GM21367 (cell line): ENCODE results near the gene MAP2K3.

Experiments used
- ATAC-seq: cut with Tn5 transposase; IDR thresholded peaks from one replicate; pipeline ENCODE4 v1.9.1; 2021; ENCODE audit not compliant: unreplicated experiment

Gene MAP2K3

DNA sequence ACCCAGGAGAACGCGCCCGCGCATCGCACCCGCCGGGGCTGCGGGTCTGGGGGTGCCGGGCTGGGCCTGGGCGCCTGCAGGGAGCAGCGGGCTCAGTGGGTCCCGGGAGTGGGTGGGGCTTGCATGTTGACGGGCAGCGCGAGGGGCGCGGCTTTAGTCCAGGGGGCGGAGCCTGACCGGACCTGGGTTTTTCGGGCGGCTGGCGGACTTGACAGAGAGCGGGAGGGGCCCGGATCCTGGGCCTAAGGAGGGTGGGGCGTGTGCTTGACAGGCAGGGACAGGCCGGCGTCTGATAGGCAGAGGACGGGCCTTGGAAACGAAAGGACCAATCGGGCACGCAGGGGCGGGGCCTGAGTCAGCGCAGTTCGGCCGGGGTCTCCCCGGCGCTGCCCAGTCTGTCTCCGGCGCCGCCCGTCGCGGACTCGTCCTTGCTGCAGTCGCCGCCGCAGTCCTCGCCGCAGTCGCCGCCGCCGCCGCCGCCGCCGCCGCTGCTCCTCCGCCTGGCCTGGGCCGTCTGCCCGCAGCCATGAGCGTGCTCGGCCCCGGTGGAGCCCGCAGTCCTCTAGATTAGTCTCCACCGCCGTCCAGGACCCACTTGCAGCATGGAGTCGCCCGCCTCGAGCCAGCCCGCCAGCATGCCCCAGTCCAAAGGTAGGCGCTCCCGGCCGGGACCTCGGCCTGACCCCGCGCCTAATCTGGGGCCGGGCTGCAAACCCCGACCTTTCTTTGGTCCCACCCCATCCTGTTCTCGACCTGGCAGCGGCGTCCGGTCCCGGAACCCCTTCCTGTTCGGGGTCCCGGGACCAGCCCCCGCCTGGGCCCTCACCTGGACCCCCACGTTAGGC is at the start of gene MAP2K3:
TSS of gene MAP2K3 (plus strand) at position 393 of the 845 bp plus-strand sequence. CDS start at position 603, 210 bp downstream.
- peak; percentile 59 for ATAC-seq

GRCh38 chr17:21235921-21236320 is 48.6 kb upstream of the MAP2K3 start:
- ATAC-seq = no peak

- no peak for ATAC-seq
These were observed 44.7 kb upstream of the MAP2K3 start for GRCh38 chr17:21239680-21240368.

DNA sequence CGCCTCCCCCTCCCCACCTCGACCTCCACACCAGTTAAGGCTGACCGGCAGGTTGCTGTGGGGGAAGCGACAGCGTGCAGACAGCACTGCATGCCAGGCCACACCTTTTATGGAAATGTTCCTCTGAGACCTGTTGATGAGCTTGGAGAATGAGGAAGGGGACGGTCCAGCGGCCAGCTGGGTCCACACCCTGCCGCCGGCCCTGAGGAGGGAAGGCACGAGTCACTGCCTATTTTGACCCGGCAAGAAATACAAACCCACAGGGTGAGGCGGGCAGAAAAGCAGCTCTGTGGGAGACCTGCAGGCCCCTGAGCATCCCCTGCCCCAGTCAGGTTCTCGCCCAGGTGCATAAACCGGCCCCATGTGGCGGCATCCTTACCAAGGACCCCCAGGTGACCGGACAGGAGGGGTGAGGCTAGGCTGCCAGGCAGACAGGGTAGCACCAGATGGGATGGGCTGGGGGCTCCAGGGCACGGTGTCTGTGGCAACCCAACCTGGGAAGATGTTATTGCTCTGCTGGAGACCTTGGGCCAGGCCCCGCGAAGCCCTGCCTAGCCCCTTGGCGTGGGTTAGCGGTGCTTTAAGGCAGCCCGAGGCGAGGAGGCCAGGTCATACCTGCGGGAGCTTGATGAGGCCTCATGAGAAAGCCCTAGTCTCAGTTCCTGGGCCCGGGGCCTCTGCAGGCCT is 44.0 kb upstream of the MAP2K3 start:
- ATAC-seq = no peak

DNA sequence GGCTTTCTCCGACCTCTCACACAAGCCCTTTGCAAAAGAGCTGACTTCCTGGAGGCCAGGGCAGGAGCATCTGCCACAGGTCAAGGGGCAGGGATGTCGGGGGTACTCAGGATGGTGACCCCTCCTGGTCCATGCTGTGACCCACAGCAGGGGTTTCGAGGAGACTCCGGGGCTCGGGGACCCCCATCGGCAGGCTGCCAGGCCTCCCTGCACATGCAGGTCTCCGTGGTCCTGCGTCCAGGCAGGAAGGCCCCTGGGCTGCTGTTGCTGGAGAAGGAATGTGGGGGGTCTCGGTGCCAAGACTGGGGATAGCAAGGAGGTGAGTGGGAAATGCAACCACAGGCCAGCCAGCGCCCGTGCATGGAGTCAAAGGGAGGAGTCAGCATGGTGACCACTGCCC is 42.9 kb upstream of the MAP2K3 start:
- no peak for ATAC-seq

- no peak for ATAC-seq
These were observed 42.3 kb upstream of the MAP2K3 start for GRCh38 chr17:21242026-21242697.

- ATAC-seq = no peak
These were observed 41.6 kb upstream of the MAP2K3 start for GRCh38 chr17:21242780-21243515.

- no peak for ATAC-seq
These were observed 40.8 kb upstream of the MAP2K3 start for GRCh38 chr17:21243516-21244303.

- no peak for ATAC-seq
These were observed 38.8 kb upstream of the MAP2K3 start for GRCh38 chr17:21245639-21246084.

DNA sequence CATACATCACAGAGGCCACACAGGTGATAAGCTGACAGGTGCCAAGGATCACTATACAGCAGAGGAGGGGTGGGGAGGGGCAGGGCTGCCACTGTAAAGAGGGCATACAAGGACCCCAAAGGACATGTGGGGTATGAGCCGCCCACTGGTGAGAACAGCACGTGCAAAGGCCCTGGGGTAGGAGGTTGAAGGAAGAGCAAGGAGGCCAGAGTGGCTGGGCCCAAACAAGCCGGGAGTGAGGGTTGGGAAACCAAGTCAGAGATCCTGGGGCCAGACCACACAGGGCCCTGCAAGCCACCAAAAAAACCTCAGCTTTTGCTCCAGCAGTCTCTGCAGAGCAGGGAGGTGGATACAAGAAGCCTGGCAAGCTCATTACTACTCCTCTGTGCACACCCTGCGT is 37.8 kb upstream of the MAP2K3 start:
- no peak for ATAC-seq

DNA sequence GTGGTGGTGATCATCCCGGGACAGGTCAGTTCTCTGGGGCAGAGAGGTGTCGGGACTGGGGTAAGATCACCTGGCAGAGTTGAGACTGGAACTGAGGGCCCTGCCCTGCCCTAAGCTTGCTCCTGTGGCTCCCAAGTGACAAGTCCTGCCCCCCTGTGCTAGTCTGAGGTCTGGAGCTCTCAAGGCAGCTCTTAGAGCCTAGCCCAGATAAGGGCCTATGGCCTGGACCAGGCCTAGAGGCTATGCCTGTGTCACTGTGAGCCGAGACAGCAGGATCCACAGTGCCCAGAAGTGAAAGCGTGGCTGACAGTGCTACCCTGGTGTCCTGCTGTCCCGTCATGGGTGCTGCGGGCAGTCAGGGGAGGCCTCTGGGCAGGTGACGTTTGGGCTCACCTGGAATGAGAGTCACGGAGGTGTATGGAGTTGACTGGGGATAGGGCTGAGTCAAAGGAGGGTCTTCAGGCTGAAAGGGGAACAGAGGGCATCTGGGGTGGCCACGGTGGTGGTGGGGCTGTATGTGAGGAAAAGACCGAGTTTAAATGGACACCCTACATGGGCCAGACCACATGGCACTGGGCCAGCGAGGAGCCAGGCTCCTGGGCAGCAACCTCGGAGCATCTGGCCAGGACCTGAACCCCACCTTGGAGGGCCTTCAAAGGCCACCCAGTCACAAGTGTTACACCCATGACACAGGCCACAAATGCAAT is 36.8 kb upstream of the MAP2K3 start:
- ATAC-seq = no peak

DNA sequence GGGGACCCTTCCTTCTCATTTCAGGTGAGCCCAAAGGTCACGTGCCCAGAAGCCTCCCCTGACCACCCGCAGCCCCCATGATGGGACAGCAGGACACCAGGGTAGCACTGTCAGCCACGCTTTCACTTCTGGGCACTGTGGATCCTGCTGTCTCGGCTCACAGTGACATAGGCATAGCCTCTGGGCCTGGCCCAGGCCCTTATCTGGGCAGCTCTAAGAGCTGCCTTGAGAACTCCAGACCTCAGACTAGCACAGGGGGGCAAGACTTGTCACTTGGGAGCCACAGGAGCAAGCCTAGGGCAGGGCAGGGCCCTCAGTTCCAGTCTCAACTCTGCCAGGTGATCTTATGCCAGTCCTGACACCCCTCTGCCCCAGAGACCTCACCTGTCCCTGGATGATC is 36.0 kb upstream of the MAP2K3 start:
- no peak for ATAC-seq

DNA sequence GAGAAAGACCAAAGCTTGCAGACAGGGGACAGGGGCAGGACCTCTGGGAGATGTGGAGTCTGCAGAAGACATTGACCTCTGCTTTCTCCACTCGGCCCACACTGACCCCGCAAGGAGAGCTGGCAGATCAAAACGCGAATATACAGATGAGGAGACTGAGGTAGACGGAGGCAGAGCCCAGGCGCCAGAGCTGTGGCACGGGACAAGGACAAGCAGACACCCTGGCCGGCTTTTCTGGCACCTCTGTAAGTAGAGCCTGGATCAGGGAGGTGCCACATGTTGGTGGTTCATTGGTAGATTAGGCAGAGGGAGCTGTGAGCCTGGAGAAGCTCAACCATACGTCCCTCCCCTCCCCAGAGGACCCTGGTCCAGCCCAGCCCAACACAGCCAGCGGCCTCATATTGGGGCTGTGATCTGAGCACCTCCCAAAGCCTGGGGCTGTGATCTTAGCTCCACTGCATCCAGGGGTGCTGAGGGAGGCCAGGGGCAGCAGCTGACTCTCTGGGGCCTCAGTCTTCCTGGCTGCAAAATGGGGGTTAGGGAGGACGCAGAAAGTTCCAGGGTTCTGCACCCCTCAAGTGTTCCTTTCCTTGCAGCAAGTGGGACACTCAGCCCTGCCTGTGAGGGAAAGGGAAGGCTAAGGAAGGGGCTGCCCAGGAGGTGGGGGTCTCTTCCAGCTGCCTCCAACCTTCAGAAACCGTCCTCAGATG is 35.3 kb upstream of the MAP2K3 start:
- ATAC-seq = no peak

DNA sequence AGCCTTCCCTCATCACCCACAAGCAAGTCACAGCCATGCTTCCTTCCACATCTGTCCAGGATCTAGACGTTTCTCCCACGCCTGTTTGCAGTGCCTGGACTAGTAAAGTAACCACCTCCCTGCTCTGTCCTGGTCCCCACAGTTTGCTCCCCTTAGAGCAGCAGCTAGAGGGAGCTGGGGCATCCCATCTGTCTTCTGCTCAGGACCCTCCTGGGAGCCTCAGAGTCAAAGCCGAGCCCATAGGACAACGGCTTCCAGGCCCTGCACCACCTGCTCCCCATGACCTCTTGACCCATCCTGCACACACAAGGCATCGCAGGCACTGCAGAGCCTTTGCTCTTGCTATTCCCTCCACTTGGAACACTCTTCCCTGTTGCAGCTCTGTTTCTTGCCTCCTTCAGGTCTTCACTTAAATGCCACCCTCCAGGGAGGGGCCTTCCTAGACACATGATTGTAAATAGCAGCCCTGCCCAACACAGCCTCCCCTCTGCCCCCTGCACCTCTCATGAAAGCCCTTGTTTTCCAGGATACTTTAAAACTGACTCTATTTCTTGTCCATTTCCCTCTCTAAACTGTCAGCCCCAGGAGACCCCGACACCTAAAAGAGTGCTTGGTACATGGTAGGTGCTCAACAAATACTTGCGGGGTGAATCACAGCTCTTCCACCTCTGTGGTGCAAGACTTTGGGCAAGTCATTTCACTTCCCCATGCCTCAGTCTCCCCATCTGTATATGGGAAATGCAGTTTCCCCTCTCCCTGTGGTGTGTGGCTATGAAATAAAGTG is 34.4 kb upstream of the MAP2K3 start:
- no peak for ATAC-seq

DNA sequence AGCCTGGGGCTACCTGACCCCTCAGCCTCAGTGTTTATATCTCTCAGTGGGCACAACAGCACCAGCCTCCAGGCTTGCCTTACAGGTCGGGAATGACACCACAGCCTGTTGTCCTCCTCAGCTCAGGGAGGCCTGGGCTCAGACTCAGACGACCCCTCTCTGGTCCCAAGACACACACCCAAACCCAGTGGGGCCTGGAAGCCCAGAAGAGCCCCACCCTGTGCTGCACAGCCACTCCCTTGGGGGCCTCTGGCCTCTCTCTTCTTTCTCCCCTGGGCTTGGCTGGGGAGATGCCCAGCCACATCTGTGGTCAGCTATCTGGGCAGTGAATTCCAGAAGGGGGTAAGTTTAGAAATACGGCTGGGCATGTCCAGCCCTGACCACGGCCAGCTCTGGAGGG is 33.7 kb upstream of the MAP2K3 start:
- no peak for ATAC-seq

- ATAC-seq = no peak
These were observed 33.0 kb upstream of the MAP2K3 start for GRCh38 chr17:21251337-21252010.

DNA sequence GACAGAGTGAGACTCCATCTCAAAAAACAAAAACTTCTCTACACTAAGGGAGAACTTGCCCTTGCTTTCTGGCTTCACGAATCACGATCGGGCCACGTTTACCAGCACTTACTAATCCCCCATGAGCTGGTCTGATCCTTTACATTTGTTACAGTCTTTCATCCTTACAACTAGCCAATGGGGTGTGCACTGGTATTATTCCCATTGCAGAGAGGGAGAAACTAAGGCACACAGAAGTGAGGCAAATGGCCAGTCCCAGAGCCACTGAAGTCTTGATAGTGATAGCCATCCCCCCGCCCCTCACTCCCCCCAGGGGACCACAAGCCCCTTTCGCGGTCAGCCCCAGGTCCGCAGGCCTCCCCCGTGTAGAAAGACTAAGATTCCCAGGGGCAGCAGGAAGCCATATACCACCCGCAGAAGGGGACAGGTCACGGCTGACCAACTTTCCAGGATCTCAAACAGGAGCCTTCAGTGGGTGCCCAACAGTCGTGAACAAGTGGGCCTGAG is 32.2 kb upstream of the MAP2K3 start:
- ATAC-seq = no peak
